Kidney epithelial cell (primary cell): ENCODE measurements around the gene PTPRO. TPM values are rescaled to one million over a fixed set of nuclear protein-coding genes. Genes with fewer than 3 reads are reported as not detected.

Source experiments
- DNase-seq: peaks from one replicate; pipeline ENCODE4 v3.0.0-alpha.2; 2010; ENCODE audit warnings: low read depth
- H3K27me3 ChIP-seq: 2 replicates; pipeline ENCODE4 v1.6.0; 2011; ENCODE audit warnings: low read length; ENCODE audit not compliant: control insufficient read depth, insufficient read depth
- H3K36me3 ChIP-seq: 2 replicates; pipeline ENCODE4 v1.5.1; 2011; ENCODE audit warnings: low read length; ENCODE audit not compliant: control insufficient read depth, insufficient read depth
- H3K4me3 ChIP-seq: 2 replicates; pipeline ENCODE4 v1.5.1; 2011; ENCODE audit warnings: low read depth, mild to moderate bottlenecking, control low read depth, low read length
- CTCF ChIP-seq: IDR thresholded peaks from 2 replicates; pipeline ENCODE4 v1.5.1; 2011; ENCODE audit warnings: mild to moderate bottlenecking, moderate library complexity, low read length, control low read depth, inconsistent platforms; ENCODE audit not compliant: insufficient read depth, poor library complexity, severe bottlenecking
- total RNA-seq: library from RNA; depleted of rRNA; stranded (reverse); fragments of >200 nt; gene quantifications from 2 replicates; pipeline ENCODE4 v1.2.3, GENCODE V29; 2015

The PTPRO gene
- total RNA-seq, 1 donor from 2014 or later, result 3.7 TPM

GRCh38 chr12:15634010-15634683 lies 311.8 kb downstream of the PTPRO start:
- no peaks in the 10 kb centered on the region for H3K27me3 ChIP-seq
- H3K4me3 ChIP-seq, result no peak overlapping the region
- H3K36me3 ChIP-seq, result no peaks in the 10 kb centered on the region
- no peak for TF ChIP-seq CTCF
- no peak for DNase-seq

DNA sequence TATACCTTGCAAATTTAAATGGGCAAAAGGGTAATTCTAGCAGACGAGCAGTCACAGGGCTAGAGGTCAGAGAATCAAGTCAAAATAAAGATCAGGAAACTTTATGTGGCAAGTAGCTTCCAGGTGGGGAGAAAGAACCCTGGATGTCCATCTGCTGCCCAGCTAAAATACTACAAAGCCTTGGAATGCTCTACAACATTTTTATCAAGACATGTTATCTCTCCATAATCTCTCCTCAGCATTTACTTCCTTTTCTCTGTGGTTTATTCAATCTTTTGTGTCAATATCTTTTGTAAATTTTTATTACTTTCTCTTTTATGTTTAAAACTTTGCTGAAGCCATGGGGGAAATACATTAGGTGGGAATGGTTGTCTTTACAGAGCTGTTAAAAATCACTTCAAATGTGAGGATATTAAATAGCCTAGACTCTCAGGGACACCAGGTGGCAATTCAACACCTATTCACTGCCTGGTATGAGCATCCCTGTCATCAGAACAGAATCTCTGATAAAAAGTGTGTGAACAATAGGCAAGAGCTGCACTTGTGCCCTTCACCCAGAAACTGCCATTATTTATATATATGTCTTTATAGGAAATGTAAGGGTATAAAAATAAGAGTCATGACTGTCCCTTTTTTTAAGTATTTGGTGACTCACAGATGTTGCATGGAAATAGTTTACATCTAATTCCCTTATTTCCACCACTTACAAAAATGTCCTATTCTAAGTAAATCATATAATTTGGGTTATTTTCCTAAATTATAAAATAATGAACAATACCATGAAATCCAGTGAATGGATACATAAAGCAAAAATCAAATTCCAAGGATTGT lies 314.0 kb downstream of the PTPRO start:
- DNase-seq, result no peak
- Histone ChIP-seq H3K27me3 (no peaks in the 10 kb centered on the region), H3K36me3 (no peaks in the 10 kb centered on the region), H3K4me3 (no peak overlapping the region)
- no peak for TF ChIP-seq CTCF

- no peak overlapping the region for H3K4me3 ChIP-seq
- DNase-seq, result no peak
- no peaks in the 10 kb centered on the region for H3K27me3 ChIP-seq
- no peaks in the 10 kb centered on the region for H3K36me3 ChIP-seq
- no peak for TF ChIP-seq CTCF
Observed at GRCh38 chr12:15638231-15638630, 315.9 kb downstream of the PTPRO start.

DNA sequence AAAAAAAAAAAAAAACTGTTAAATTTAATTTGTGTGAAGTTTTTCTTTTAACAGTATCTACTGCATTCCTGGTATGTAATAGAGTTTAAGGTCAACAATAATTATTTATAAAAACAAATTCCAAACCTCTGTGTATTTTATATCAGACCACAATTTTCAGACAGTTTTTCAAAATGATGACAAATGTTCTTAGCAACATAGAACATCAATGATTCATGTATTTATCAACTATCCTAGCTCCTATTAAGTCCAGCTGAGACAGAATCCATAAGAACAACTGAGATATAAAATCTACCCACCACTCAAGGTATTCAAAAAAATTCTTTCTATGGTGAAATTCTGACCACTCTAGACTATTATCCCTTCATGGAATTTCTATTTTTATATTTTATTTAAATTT lies 322.4 kb downstream of the PTPRO start:
- Histone ChIP-seq H3K36me3 (no peaks in the 10 kb centered on the region), H3K4me3 (no peak overlapping the region), H3K27me3 (no peaks in the 10 kb centered on the region)
- DNase-seq, result no peak
- no peak for TF ChIP-seq CTCF

DNA sequence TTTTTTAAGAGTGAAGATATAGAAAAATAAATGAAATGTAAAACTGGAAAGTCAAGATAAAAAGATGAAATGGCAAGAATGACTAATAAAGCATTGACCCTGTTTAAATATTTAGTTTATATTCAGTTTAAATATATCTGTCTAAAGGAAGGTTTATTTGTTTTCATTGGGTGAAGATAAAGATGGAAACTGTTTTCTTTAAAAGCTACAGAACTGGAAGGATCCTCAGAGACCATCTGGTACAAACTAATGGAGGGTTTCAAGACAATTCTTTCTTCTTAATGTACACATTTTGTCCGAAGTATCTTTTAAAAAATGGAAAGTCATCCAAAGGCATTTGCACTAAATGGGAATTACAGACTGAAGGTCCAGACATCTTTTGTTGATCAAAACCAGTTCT lies 324.3 kb downstream of the PTPRO start:
- Histone ChIP-seq H3K36me3 (no peaks in the 10 kb centered on the region), H3K4me3 (no peak overlapping the region), H3K27me3 (no peaks in the 10 kb centered on the region)
- no peak for TF ChIP-seq CTCF
- DNase-seq, result no peak

Other genes starting within 250 kb of the PTPRO start
- 1.2 and 1.6 TPM in 2 replicates for gene RERG, start 101.1 kb upstream of the PTPRO start, total RNA-seq